Adrenal gland (tissue), 5 donors: ENCODE results near the gene NF1.

Source experiments
- CTCF ChIP-seq, 6 experiments: fragments of 450-650 bp in 4 of 6; fragments of 200-600 bp in 2 of 6; sonication (generic) in 1 of 6; IDR thresholded peaks; 1 replicate in 5 of 6; 2 replicates in 1 of 6; pipeline versions ENCODE4 v1.5.1 to v1.8.0; 2016 to 2021; ENCODE audit warnings: antibody characterized with exemption in 6 of 6, mild to moderate bottlenecking in 2 of 6, moderate library complexity in 1 of 6
- POLR2A ChIP-seq, 2 donors: fragments of 450-650 bp; IDR thresholded peaks; one replicate each; pipeline ENCODE4 v1.6.1; 2017; ENCODE audit warnings: antibody characterized with exemption in 2 of 2, mild to moderate bottlenecking in 2 of 2, moderate library complexity in 1 of 2
- donor health status: DM: no; HTN: no; CAD: no.

DNA sequence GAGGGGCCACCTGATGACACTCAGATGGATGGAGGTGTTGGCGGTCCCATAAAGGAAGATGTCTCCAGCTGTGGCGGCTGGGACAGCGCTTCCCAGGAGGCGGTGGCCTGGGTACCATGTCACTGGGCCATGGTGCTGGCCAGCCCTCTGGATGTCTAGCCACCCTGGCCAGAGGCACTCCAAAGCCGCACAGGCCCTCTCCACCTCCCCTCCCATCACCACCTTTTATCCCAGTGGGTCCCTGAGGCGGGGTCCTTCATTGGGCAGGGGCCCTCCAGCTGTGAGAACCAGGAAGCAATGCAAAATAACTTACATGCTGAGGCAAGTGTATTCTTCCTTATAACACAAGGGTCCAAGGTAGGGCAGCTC, 319.8 kb downstream of the NF1 start:
- no peak for TF ChIP-seq POLR2A (IDR thresholded peaks at IDR 0.05)
- no peak for TF ChIP-seq CTCF (IDR thresholded peaks at IDR 0.05)
